Endothelial cell of umbilical vein (primary cell): ENCODE results near the gene FBXO8. TPM values are rescaled to one million over a fixed set of nuclear protein-coding genes. Genes with fewer than 3 reads are reported as not detected.

Experiments
- BruUV-seq: library from RNA; stranded (reverse); fragments of 400-500 nt; replicated peaks from 2 replicates; lab custom pipeline; 2021; lab: Mats Ljungman, UMichigan
- CTCF ChIA-PET: fragments of 300-600, 350-600 bp; sonication (Branson Sonifier 250); formaldehyde crosslinking; loops from one replicate; lab custom pipeline; 2021; ENCODE audit warnings: antibody characterized with exemption, inconsistent platforms; lab: Charles Lee
- POLR2A ChIA-PET: fragments of 300-600, 350-600 bp; sonication (Branson Sonifier 250); formaldehyde crosslinking; loops from one replicate; lab custom pipeline; 2021; ENCODE audit warnings: antibody characterized with exemption, inconsistent platforms; lab: Charles Lee
- DNase-seq: peaks from one replicate; pipeline ENCODE4 v3.0.0-alpha.2; 2011; ENCODE audit warnings: low read depth, low spot score
- FAIRE-seq: peaks from 2 replicates; lab custom pipeline; 2011; peaks lifted over from hg19 to GRCh38; lab: Jason Lieb, UNC
- H2AFZ ChIP-seq: 2 replicates; pipeline ENCODE4 v1.6.0; 2012; ENCODE audit warnings: low read depth, low read length, control low read depth, inconsistent platforms
- H3K27ac ChIP-seq: 2 replicates; pipeline ENCODE4 v1.5.1; 2011; ENCODE audit warnings: low read depth, mild to moderate bottlenecking, control low read depth, low read length, moderate library complexity; ENCODE audit not compliant: insufficient read depth
- H3K27me3 ChIP-seq, 2 experiments: 2 replicates each; pipeline versions ENCODE4 v1.6.0 to v1.6.1; 2011; ENCODE audit warnings: low read length in 2 of 2, mixed read lengths in 1 of 2; ENCODE audit not compliant: control insufficient read depth in 2 of 2, insufficient read depth in 2 of 2
- H3K36me3 ChIP-seq, 2 experiments: 2 replicates in 1 of 2; 3 replicates in 1 of 2; pipeline ENCODE4 v1.5.1; 2011; ENCODE audit warnings: low read length in 2 of 2, mild to moderate bottlenecking in 1 of 2, moderate library complexity in 1 of 2; ENCODE audit not compliant: control insufficient read depth in 2 of 2, insufficient read depth in 2 of 2; ENCODE audit errors: extremely low read depth in 1 of 2
- H3K4me1 ChIP-seq: 3 replicates; pipeline ENCODE4 v1.5.1; 2011; ENCODE audit warnings: mild to moderate bottlenecking, low read length; ENCODE audit not compliant: control insufficient read depth, insufficient read depth; ENCODE audit errors: extremely low read depth
- H3K4me2 ChIP-seq: 2 replicates; pipeline ENCODE4 v1.6.1; 2011; ENCODE audit warnings: low read length, control low read depth, mixed read lengths; ENCODE audit not compliant: insufficient read depth
- H3K4me3 ChIP-seq, 3 experiments: fragments of 200-600 bp in 1 of 3; sonication (generic), shearing (Covaris generic) in 1 of 3; replicated peaks in 1 of 3; 2 replicates each; pipeline ENCODE4 v1.5.1; 2011 to 2016; ENCODE audit warnings: control low read depth in 3 of 3, low read length in 3 of 3, mild to moderate bottlenecking in 2 of 3, inconsistent platforms in 1 of 3, low read depth in 1 of 3, moderate library complexity in 1 of 3; ENCODE audit not compliant: insufficient read depth in 1 of 3
- H3K79me2 ChIP-seq: 2 replicates; pipeline ENCODE4 v1.6.0; 2012; ENCODE audit warnings: low read length, inconsistent platforms; ENCODE audit not compliant: control insufficient read depth, insufficient read depth
- H3K9ac ChIP-seq: replicated peaks from 2 replicates; pipeline ENCODE3; 2011; ENCODE audit warnings: low read length, control low read depth; ENCODE audit not compliant: insufficient read depth; ENCODE audit errors: extremely low read depth
- H3K9me1 ChIP-seq: replicated peaks from 3 replicates; pipeline ENCODE4 v1.6.0; 2011; ENCODE audit warnings: mild to moderate bottlenecking, low read length; ENCODE audit not compliant: control insufficient read depth, insufficient read depth; ENCODE audit errors: extremely low read depth
- H3K9me3 ChIP-seq: replicated peaks from 2 replicates; pipeline ENCODE4 v1.5.1; 2012; ENCODE audit warnings: low read length, inconsistent platforms; ENCODE audit not compliant: control insufficient read depth, insufficient read depth
- H4K20me1 ChIP-seq: replicated peaks from 2 replicates; pipeline ENCODE3; 2011; ENCODE audit warnings: mild to moderate bottlenecking, low read length; ENCODE audit not compliant: control insufficient read depth, insufficient read depth; ENCODE audit errors: extremely low read depth
- CTCF ChIP-seq, 2 donors: IDR thresholded peaks; 1 replicate in 1 of 2; 2 replicates in 1 of 2; pipeline ENCODE4 v1.5.1; 2011; ENCODE audit warnings: low read length in 2 of 2, mild to moderate bottlenecking in 2 of 2, moderate library complexity in 2 of 2, control low read depth in 1 of 2, inconsistent platforms in 1 of 2, low read depth in 1 of 2; ENCODE audit not compliant: insufficient read depth in 1 of 2; ENCODE audit errors: extremely low read depth in 1 of 2
- EZH2 ChIP-seq: IDR thresholded peaks from 2 replicates; pipeline ENCODE4 v1.6.1; 2012; ENCODE audit warnings: borderline replicate concordance, low read depth, mild to moderate bottlenecking, moderate library complexity, low read length, inconsistent platforms; ENCODE audit not compliant: severe bottlenecking
- FOS ChIP-seq: IDR thresholded peaks from 2 replicates; pipeline ENCODE4 v1.6.1; 2011; ENCODE audit warnings: mild to moderate bottlenecking, low read length, moderate library complexity, borderline replicate concordance; ENCODE audit not compliant: insufficient read depth
- JUN ChIP-seq: IDR thresholded peaks from 2 replicates; pipeline ENCODE4 v1.6.1; 2011; ENCODE audit warnings: borderline replicate concordance, low read depth; ENCODE audit not compliant: insufficient read length, insufficient read depth
- MYC ChIP-seq: IDR thresholded peaks from one replicate; pipeline ENCODE4 v1.6.1; 2011; ENCODE audit warnings: mild to moderate bottlenecking, low read depth, low read length
- POLR2A ChIP-seq: IDR thresholded peaks from 2 replicates; pipeline ENCODE4 v1.6.1; 2012; ENCODE audit warnings: low read depth, mild to moderate bottlenecking, control low read depth, low read length
- POLR2AphosphoS5 ChIP-seq: IDR thresholded peaks from 2 replicates; pipeline ENCODE4 v1.6.1; 2012; ENCODE audit warnings: low read depth, mild to moderate bottlenecking, control low read depth, low read length, moderate library complexity; ENCODE audit not compliant: insufficient read depth
- dilution Hi-C: fragments of 300-500 bp; cut with MboI; formaldehyde crosslinking; loops from one replicate; pipeline ENCODE4 v1.15.0; 2019; ENCODE audit warnings: low sequenced_read_pairs; ENCODE audit not compliant: extremely low pct_ligation_motif_present
- intact Hi-C: fragments of 100-400 bp; cut with micrococcal nuclease; formaldehyde crosslinking; loops from one replicate; pipeline ENCODE4 v1.10.0; 2022
- polyA plus RNA-seq, 4 experiments: library from polyadenylated mRNA; depleted of rRNA in 3 of 4; stranded (reverse) in 3 of 4; unstranded in 1 of 4; fragments of >200 nt; gene quantifications; 2 replicates each; pipeline versions ENCODE4 v1.2.1 to v1.2.3, GENCODE V29; 2011 to 2012; ENCODE audit warnings: missing spikeins in 1 of 4
- total RNA-seq: library from RNA; stranded (reverse); gene quantifications from 2 replicates; pipeline ENCODE4 v1.2.3, GENCODE V29; 2021

FBXO8 gene
- total and polyA plus RNA-seq, 2 donors (not counting 3 experiments of a cell fraction or from before 2014, with no cell fraction given) = 9.9 to 14.5 TPM

GRCh38 chr4:174320494-174321199, 37.2 kb upstream of the FBXO8 start:
- Histone ChIP-seq H3K27me3 (no peaks in the 10 kb centered on the region), H3K4me1 (peaks cover 3% of the 10 kb centered on the region), H3K4me2 (no peak overlapping the region), H3K27ac (no peak overlapping the region), H3K9ac (no peak overlapping the region), H3K36me3 (no peaks in the 10 kb centered on the region), H3K9me1 (no peaks in the 10 kb centered on the region), H3K79me2 (no peaks in the 10 kb centered on the region), H4K20me1 (no peaks in the 10 kb centered on the region), H3K4me3 (no peak overlapping the region), H3K9me3 (no peaks in the 10 kb centered on the region), H2AFZ (no peak overlapping the region)
- POLR2A ChIA-PET = no interaction called here
- CTCF ChIA-PET = interaction anchor here (1.2 to 1.4 kb wide), 2 partner anchors 16 to 900 kb away, joined by 3 to 4 read pairs; no protein-coding TSS in a partner anchor
- BruUV-seq = no TSS peak
- intact Hi-C loops = no loop called here
- TF ChIP-seq EZH2 (no peak), FOS (no peak), JUN (no peak), POLR2A (no peak), CTCF (IDR thresholded peaks at IDR 0.05; ENCODE audit: extremely low read depth in 1 of 2, insufficient read depth in 1 of 2, low read depth in 1 of 2, low read length in 2 of 2) (no peak), POLR2AphosphoS5 (no peak), MYC (no peak)
- dilution Hi-C loops = no loop called here
- no peak for FAIRE-seq
- peak; percentile 44 for DNase-seq
